Ramos (cell line): ENCODE data around the gene TRIM24.
"Not testable (repeated sequence)": the region's sequence is repeated elsewhere in the genome, so short reads cannot be mapped to it uniquely, and the experiment has no call there.

Experiments used
- in situ Hi-C: fragments of 300-500 bp; cut with MboI; formaldehyde crosslinking; loops from one replicate; pipeline ENCODE4 v1.14.3; 2022; ENCODE audit warnings: low sequenced_read_pairs; ENCODE audit not compliant: unreplicated experiment

Gene TRIM24

DNA sequence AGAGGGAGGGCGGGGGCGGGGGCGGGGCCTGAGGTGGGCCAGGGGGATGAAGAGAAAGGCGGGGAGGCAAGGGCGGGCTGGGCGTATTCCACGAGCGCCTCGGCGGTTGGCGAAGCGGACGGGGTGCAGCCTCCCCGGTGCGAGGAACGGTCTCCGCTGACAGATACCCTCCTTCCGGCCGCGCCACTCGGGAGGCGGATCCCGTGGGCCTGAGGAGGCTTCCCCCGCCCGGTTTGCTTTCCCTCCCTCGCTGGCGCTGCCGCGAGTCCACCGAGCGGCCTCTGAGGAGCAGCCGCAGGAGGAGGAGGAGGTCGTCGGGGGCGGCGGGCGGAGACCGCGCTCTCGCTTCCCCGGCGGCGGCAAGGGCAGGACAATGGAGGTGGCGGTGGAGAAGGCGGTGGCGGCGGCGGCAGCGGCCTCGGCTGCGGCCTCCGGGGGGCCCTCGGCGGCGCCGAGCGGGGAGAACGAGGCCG is at the start of gene TRIM24:
TSS of gene TRIM24 (plus strand) at position 84 of the 473 bp plus-strand sequence. CDS start at position 374, 290 bp downstream.
- in situ Hi-C loops = no loop called here

- in situ Hi-C loops = not testable (repeated sequence)
These were observed 48.0 kb upstream of the TRIM24 start for GRCh38 chr7:138412077-138412476.

- in situ Hi-C loops = not testable (repeated sequence)
These were observed 47.1 kb upstream of the TRIM24 start for GRCh38 chr7:138412921-138413320.

- in situ Hi-C loops = no loop called here
These were observed 42.9 kb upstream of the TRIM24 start for GRCh38 chr7:138417078-138417700.

DNA sequence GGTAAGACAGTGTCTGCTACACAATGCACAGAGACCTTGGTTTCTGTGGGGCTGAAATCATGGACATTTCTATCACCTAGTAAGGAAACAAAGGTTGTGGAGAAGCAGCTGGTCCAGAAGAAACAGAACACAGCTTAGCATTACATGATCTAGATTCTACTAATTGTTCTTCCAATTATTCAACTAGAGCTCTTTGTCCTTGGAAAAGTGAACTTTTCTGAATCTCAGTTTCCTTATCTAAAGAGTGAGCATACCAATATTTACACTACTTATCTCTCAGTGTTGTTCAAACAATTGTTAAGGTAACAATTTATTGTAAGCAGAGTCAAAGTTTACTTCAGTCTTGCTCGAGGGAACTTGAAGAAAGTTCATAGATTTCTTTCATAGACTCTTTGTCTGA is 42.3 kb upstream of the TRIM24 start:
- in situ Hi-C loops = no loop called here

DNA sequence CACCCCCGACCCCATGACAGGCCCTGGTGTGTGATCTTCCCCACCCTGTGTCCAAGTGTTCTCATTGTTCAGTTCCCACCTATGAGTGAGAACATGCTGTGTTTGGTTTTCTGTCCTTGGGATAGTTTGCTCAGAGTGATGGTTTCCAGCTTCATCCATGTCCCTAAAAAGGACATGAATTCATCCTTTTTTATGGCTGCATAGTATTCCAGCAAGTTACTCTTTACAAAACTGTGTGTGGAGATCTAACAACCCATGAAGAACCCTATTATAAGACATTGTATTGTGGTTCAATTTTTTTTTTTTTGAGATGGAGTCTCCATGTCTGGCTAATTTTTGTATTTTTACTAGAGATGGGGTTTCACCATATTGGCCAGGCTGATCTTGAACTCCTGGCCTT is 41.7 kb upstream of the TRIM24 start:
- in situ Hi-C loops = not testable (repeated sequence)

DNA sequence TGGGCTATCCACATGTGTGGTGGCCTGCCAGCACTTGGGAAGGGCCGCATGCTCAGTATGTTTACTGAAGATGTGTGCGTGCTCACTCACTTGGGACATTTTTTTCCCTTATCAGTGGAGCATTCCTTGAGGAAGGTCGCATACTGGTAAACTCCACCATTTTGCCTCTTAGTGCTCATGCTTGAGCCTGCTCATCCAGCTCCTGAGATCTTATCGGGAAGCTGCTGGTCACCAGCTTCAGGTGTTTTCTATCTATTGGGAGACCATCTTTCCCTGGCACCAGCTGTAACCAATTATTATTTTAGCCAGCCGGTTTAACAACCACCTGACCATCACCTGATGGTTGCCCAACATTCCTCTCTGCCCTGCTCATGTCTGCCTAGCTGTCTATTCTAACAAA is 35.0 kb upstream of the TRIM24 start:
- in situ Hi-C loops = no loop called here

- in situ Hi-C loops = no loop called here
These were observed 30.3 kb upstream of the TRIM24 start for GRCh38 chr7:138429577-138430250.

DNA sequence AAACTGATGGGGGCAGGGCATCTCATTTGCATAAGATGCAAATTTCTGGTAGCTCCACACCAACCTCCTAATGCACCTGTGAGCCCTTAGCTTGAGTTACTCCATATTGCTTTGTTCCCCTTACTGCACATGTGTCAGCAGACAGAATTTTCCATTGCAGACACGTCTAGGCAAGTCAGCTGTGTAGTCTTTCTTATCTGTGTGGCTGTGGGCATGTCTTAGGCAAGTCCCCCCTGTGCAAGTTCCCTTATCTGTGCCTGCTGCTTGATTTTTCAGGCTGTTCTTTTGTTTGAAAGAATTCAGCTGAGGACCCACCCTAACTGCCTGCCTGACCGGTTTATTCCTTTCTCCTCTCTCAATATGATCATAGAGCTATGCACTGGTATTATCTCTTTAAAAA is 28.5 kb upstream of the TRIM24 start:
- in situ Hi-C loops = no loop called here

DNA sequence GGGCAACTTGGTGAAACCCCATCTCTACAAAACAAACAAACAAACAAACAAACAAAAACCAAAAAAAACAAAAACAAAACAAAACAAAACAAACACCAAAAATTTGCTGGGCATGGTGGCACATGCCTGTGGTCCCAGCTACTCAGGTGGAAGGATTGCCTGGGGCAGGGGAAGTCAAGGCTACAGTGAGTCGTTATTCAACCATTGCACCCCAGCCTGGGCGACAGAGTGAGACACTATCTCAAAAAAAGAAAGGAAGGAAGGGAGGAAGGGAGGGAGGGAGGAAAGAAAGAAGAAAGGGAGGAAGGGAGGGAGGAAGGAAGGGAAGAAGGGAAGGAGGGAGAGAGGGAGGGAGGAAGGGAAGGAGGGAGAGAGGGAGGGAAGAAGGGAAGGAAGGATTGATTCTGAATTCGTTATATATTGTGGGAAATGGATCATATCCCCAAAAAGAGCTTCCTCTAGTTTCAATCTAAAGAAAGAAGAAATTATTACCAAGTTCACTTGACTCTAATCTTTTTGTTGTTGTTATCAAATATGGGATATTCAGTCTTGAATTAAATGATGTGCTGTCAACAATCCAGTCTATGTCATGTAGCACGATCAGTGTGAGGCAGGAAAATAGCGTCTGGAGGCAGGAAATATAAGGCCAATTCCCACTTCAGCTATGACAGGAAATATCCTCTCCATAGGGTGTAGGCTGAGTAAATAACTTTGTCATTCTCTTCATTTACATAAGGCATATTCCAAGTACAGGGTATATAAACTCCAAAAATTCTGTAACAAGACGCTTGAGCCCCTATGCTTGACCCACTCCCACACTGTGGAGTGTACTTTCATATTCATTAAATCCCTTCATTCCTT is 26.2 kb upstream of the TRIM24 start:
- in situ Hi-C loops = no loop called here

GRCh38 chr7:138434597-138435019 is 25.5 kb upstream of the TRIM24 start:
- in situ Hi-C loops = no loop called here

GRCh38 chr7:138435231-138435919 is 24.7 kb upstream of the TRIM24 start:
- in situ Hi-C loops = no loop called here

DNA sequence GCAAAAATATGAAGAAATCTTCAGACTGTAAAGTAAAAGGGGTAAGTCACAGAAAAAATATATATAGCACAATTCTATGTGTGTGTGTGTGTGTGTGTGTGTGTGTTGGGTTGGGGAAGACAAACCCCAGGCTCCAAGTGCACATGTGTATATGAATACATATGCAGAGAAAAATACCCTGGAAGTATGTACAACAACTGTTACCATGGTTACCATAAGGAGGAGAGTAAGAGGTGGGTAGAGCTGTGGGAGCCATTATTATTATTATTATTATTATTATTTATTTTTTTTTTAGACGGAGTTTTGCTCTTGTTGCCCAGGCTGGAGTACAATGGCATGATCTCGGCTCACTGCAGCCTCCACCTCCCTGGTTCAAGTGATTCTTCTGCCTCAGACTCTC is 23.7 kb upstream of the TRIM24 start:
- in situ Hi-C loops = no loop called here

DNA sequence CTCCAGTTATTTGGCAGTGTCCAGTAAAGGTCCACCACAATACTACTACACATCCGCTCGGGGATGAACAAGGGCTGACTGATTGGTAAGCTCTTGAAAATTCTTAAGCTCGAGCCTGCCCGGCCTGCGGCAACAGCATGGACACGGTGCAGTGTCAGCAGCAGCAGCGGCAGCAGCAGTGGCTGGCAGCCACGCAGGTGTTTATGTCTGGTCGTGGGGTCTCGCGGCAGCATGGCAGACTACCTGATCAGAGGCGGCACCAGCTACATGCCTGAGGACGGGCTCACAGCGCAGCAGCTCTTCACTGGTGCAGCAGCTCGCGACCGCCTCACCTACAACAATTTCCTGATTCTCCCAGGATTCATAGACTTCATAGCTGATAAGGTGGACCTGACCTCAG is 19.6 kb upstream of the TRIM24 start:
- in situ Hi-C loops = no loop called here

- in situ Hi-C loops = no loop called here
These were observed 17.2 kb upstream of the TRIM24 start for GRCh38 chr7:138442822-138443221.

- in situ Hi-C loops = no loop called here
These were observed 10.5 kb upstream of the TRIM24 start for GRCh38 chr7:138449580-138449979.

DNA sequence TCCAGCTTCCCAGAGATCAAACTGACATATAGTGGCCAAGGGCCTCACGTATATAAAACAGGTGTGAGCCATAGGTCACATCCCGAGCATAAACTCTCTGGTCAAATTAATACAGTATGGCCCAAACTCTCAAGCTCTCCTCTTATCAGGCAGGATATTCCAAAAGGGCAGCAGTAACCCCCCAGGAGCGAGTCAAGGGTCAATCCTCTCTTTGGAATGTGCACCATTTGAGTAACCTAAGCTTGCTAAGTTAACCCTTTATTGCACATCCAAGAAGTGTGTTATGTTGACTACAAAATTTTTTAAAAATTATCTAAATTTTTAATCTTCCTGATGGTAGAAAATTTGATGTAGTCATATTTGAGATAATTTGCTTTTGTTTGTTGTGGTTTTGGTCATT is 4.5 kb upstream of the TRIM24 start:
- in situ Hi-C loops = no loop called here

GRCh38 chr7:138456220-138456619 is 3.8 kb upstream of the TRIM24 start:
- in situ Hi-C loops = no loop called here

GRCh38 chr7:138458576-138459412 is 1.3 kb upstream of the TRIM24 start:
- in situ Hi-C loops = no loop called here
